DND-41 (cell line): ENCODE results near the gene ERP29.

ENCODE experiments used
- EZH2 ChIP-seq: IDR thresholded peaks from 3 replicates; pipeline ENCODE4 v1.6.1; 2012; ENCODE audit warnings: borderline replicate concordance, low read depth, mild to moderate bottlenecking, moderate library complexity, low read length, inconsistent platforms; ENCODE audit not compliant: severe bottlenecking
- TF ChIP-seq, protein P1 (sequence below): IDR thresholded peaks from 2 replicates; pipeline ENCODE4 v1.5.1; 2012; ENCODE audit warnings: borderline replicate concordance, low read length, moderate library complexity, mild to moderate bottlenecking; ENCODE audit not compliant: poor library complexity, severe bottlenecking; ENCODE audit errors: extremely low read depth

DNA sequence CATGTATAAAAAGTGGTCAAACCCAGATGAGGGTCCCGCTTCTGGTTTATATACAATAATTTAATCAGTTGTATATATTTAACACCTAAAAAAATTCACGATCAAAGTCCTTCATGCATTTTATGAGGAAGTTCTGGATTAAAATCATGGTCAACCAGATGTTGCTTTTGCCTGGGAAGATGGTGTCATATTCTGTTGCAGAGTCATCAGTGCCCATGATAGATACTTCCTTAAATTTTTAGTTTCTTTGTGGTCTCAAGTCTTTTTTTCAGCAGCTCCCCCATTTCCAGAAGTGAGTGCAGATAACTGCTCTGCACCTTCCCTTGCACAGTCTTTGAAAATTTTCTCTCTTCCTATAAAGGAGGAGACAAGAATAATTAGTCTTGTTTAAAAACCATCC, 16.1 kb downstream of the ERP29 start:
- TF ChIP-seq, protein P1, sequence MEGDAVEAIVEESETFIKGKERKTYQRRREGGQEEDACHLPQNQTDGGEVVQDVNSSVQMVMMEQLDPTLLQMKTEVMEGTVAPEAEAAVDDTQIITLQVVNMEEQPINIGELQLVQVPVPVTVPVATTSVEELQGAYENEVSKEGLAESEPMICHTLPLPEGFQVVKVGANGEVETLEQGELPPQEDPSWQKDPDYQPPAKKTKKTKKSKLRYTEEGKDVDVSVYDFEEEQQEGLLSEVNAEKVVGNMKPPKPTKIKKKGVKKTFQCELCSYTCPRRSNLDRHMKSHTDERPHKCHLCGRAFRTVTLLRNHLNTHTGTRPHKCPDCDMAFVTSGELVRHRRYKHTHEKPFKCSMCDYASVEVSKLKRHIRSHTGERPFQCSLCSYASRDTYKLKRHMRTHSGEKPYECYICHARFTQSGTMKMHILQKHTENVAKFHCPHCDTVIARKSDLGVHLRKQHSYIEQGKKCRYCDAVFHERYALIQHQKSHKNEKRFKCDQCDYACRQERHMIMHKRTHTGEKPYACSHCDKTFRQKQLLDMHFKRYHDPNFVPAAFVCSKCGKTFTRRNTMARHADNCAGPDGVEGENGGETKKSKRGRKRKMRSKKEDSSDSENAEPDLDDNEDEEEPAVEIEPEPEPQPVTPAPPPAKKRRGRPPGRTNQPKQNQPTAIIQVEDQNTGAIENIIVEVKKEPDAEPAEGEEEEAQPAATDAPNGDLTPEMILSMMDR, result no peak
- no peak for TF ChIP-seq EZH2
